Liver (tissue), 9 donors: ENCODE results near the gene RTP1. TPM values are rescaled to one million over a fixed set of nuclear protein-coding genes. Genes with fewer than 3 reads are reported as not detected.
"Not testable (repeated sequence)": the region's sequence is repeated elsewhere in the genome, so short reads cannot be mapped to it uniquely, and the experiment has no call there.

ENCODE experiments used
- DNase-seq: peaks from one replicate; pipeline ENCODE4 v3.0.0-alpha.2; 2017; ENCODE audit warnings: low spot score
- H3K27ac ChIP-seq, 2 donors: one replicate each; pipeline ENCODE4 v1.7.0; 2013; ENCODE audit warnings: inconsistent platforms in 2 of 2, low read length in 2 of 2, control low read depth in 1 of 2, low read depth in 1 of 2, mild to moderate bottlenecking in 1 of 2
- H3K27me3 ChIP-seq, 4 donors: one replicate each; pipeline versions ENCODE4 v1.6.1 to v1.7.0; 2013; ENCODE audit warnings: low read length in 3 of 4, inconsistent platforms in 1 of 4, mild to moderate bottlenecking in 1 of 4, moderate library complexity in 1 of 4; ENCODE audit not compliant: control insufficient read depth in 4 of 4, insufficient read depth in 4 of 4
- H3K36me3 ChIP-seq, 4 donors: one replicate each; pipeline versions ENCODE4 v1.6.1 to v1.7.0; 2013; ENCODE audit warnings: low read length in 3 of 4, mild to moderate bottlenecking in 3 of 4, low read depth in 1 of 4, moderate library complexity in 1 of 4; ENCODE audit not compliant: control insufficient read depth in 4 of 4, insufficient read depth in 3 of 4
- H3K4me1 ChIP-seq, 4 donors: one replicate each; pipeline versions ENCODE4 v1.6.1 to v1.7.0; 2013; ENCODE audit warnings: low read length in 3 of 4, mild to moderate bottlenecking in 3 of 4, moderate library complexity in 1 of 4; ENCODE audit not compliant: control insufficient read depth in 4 of 4, insufficient read depth in 4 of 4
- H3K4me3 ChIP-seq, 3 donors: one replicate each; pipeline versions ENCODE4 v1.6.1 to v1.7.0; 2013; ENCODE audit warnings: low read length in 3 of 3, control low read depth in 1 of 3, low read depth in 1 of 3, mild to moderate bottlenecking in 1 of 3
- H3K9ac ChIP-seq, 2 donors: one replicate each; pipeline ENCODE4 v1.7.0; 2013; ENCODE audit warnings: low read length in 2 of 2, mild to moderate bottlenecking in 2 of 2, moderate library complexity in 2 of 2, control low read depth in 1 of 2, low read depth in 1 of 2
- H3K9me3 ChIP-seq, 4 donors: one replicate each; pipeline versions ENCODE4 v1.6.1 to v1.7.0; 2013; ENCODE audit warnings: low read length in 3 of 4; ENCODE audit not compliant: control insufficient read depth in 4 of 4
- FOXA1 ChIP-seq: IDR thresholded peaks from 2 replicates; pipeline ENCODE4 v1.6.1; 2016; ENCODE audit warnings: antibody characterized with exemption
- FOXA2 ChIP-seq: IDR thresholded peaks from 2 replicates; pipeline ENCODE4 v1.6.1; 2016; ENCODE audit warnings: antibody characterized with exemption
- GABPA ChIP-seq, 2 donors: IDR thresholded peaks in 1 of 2; conservative IDR thresholded peaks in 1 of 2; 2 replicates each; pipeline ENCODE4 v1.6.1; 2016; ENCODE audit warnings: antibody characterized with exemption in 2 of 2, mild to moderate bottlenecking in 1 of 2, moderate library complexity in 1 of 2
- HNF4A ChIP-seq, 2 donors: conservative IDR thresholded peaks; 2 replicates each; pipeline ENCODE4 v1.6.1; 2016; ENCODE audit warnings: antibody characterized with exemption in 2 of 2, mild to moderate bottlenecking in 2 of 2
- HNF4G ChIP-seq: IDR thresholded peaks from 2 replicates; pipeline ENCODE4 v1.6.1; 2016; ENCODE audit warnings: antibody characterized with exemption
- JUND ChIP-seq, 2 donors: IDR thresholded peaks; 2 replicates each; pipeline ENCODE4 v1.6.1; 2016; ENCODE audit warnings: antibody characterized with exemption in 2 of 2
- MAX ChIP-seq: IDR thresholded peaks from 2 replicates; pipeline ENCODE4 v1.6.1; 2016; ENCODE audit warnings: antibody characterized with exemption
- NR2F2 ChIP-seq: IDR thresholded peaks from 2 replicates; pipeline ENCODE4 v1.6.1; 2016; ENCODE audit warnings: antibody characterized with exemption
- RAD21 ChIP-seq, 2 donors: IDR thresholded peaks; 2 replicates each; pipeline ENCODE4 v1.6.1; 2016; ENCODE audit warnings: antibody characterized with exemption in 2 of 2, mild to moderate bottlenecking in 2 of 2
- RXRA ChIP-seq, 2 donors: IDR thresholded peaks; 2 replicates each; pipeline ENCODE4 v1.6.1; 2017 to 2018; ENCODE audit warnings: antibody characterized with exemption in 2 of 2, mild to moderate bottlenecking in 1 of 2
- YY1 ChIP-seq: IDR thresholded peaks from 2 replicates; pipeline ENCODE4 v1.6.1; 2016; ENCODE audit warnings: antibody characterized with exemption, mild to moderate bottlenecking
- WGBS: extraction: QIAGEN DNeasy Blood & Tissue Kit; methylation state at CpG from one replicate; pipeline ENCODE4 v1.1.7; 2013; 5-methylcytosine and 5-hydroxymethylcytosine counted together
- polyA plus RNA-seq, 2 donors: library from polyadenylated mRNA; stranded (reverse) in 1 of 2; unstranded in 1 of 2; fragments of 200-250 nt in 1 of 2; fragments of >200 nt in 1 of 2; fragmentation: Nextera tagmentation in 1 of 2; extraction: Ambion mirVana in 1 of 2; gene quantifications; one replicate each; pipeline versions ENCODE4 v1.2.1 to v1.2.3, GENCODE V29; 2013 to 2015
- total RNA-seq, 2 donors: library from RNA; depleted of rRNA; stranded (reverse); fragments of >200 nt; gene quantifications; one replicate each; pipeline ENCODE4 v1.2.3, GENCODE V29; 2014
- TF ChIP-seq, protein P1 (sequence below): IDR thresholded peaks from 2 replicates; pipeline ENCODE4 v1.6.1; 2016; ENCODE audit warnings: antibody characterized with exemption
- TF ChIP-seq, protein P2 (sequence below): IDR thresholded peaks from 2 replicates; pipeline ENCODE4 v1.6.1; 2016; ENCODE audit warnings: antibody characterized with exemption
- TF ChIP-seq, protein P3 (sequence below): IDR thresholded peaks from 2 replicates; pipeline ENCODE4 v1.6.1; 2016; ENCODE audit warnings: antibody characterized with exemption, mild to moderate bottlenecking
- donor health status: healthy.
- donor health status: healthy.
- donor health status: healthy.
- donor health status: healthy.
- donor health status: healthy.

The RTP1 gene
- total and polyA plus RNA-seq, 4 donors = not detected

GRCh38 chr3:187198490-187198889 is 1.2 kb downstream of the RTP1 start (continued):
- TF ChIP-seq, protein P1, sequence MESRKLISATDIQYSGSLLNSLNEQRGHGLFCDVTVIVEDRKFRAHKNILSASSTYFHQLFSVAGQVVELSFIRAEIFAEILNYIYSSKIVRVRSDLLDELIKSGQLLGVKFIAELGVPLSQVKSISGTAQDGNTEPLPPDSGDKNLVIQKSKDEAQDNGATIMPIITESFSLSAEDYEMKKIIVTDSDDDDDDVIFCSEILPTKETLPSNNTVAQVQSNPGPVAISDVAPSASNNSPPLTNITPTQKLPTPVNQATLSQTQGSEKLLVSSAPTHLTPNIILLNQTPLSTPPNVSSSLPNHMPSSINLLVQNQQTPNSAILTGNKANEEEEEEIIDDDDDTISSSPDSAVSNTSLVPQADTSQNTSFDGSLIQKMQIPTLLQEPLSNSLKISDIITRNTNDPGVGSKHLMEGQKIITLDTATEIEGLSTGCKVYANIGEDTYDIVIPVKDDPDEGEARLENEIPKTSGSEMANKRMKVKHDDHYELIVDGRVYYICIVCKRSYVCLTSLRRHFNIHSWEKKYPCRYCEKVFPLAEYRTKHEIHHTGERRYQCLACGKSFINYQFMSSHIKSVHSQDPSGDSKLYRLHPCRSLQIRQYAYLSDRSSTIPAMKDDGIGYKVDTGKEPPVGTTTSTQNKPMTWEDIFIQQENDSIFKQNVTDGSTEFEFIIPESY = no peak

DNA sequence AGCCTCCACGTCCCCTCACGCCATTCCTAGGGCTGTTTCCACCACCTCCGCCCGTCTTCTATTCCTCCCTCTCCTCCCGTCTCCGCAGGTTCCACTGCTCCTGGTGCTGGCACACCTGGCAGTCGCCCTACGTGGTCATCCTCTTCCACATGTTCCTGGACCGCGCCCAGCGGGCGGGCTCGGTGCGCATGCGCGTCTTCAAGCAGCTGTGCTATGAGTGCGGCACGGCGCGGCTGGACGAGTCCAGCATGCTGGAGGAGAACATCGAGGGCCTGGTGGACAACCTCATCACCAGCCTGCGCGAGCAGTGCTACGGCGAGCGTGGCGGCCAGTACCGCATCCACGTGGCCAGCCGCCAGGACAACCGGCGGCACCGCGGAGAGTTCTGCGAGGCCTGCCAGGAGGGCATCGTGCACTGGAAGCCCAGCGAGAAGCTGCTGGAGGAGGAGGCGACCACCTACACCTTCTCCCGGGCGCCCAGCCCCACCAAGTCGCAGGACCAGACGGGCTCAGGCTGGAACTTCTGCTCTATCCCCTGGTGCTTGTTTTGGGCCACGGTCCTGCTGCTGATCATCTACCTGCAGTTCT is 2.3 kb downstream of the RTP1 start:
- H3K36me3 ChIP-seq, H3K9me3 ChIP-seq, H3K27me3 ChIP-seq, H3K4me3 ChIP-seq, DNase-seq, H3K27ac ChIP-seq, H3K9ac ChIP-seq, H3K4me1 ChIP-seq: not testable (repeated sequence)
- WGBS = 97% methylated on average over 43 of the region's 44 CpGs

DNA sequence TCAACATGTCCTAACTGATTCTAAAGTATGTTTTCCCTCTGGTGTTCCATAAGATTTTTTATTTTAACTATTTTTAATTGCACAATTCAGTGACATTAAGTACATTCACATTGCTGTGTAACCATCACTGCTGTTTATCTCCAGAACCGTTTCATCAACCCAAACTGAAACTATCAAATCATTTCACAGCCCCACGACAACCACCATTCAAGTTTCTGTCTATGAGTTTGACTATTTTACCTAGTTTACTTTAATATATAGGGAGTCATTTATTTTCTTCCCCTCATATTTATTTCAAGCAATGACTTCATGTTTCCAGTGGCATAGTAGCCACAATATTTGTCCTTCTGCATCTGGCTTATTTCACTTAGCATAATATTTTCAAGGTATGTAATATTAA is 8.4 kb downstream of the RTP1 start:
- no peak overlapping the region for H3K9ac ChIP-seq
- no peaks in the 10 kb centered on the region for H3K27me3 ChIP-seq
- no peaks in the 10 kb centered on the region for H3K9me3 ChIP-seq
- no peak overlapping the region for H3K27ac ChIP-seq
- 45% methylated on average over 2 of the region's 2 CpGs for WGBS
- no peak overlapping the region for H3K4me3 ChIP-seq
- H3K36me3 ChIP-seq = no peaks in the 10 kb centered on the region
- TF ChIP-seq, protein P2, sequence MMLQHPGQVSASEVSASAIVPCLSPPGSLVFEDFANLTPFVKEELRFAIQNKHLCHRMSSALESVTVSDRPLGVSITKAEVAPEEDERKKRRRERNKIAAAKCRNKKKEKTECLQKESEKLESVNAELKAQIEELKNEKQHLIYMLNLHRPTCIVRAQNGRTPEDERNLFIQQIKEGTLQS = no peak
- TF ChIP-seq FOXA2 (no peak), MAX (no peak), HNF4G (no peak)
- H3K4me1 ChIP-seq = no peaks in the 10 kb centered on the region
- DNase-seq = no peak

- no peak for DNase-seq
- TF ChIP-seq JUND (IDR thresholded peaks at IDR 0.05) = no peak
- no peak for TF ChIP-seq NR2F2
- TF ChIP-seq HNF4A (conservative IDR thresholded peaks at IDR 0.05) = no peak
- Histone ChIP-seq H3K27ac (no peak overlapping the region), H3K4me1 (no peaks in the 10 kb centered on the region), H3K36me3 (no peaks in the 10 kb centered on the region), H3K27me3 (no peaks in the 10 kb centered on the region), H3K4me3 (no peak overlapping the region), H3K9ac (no peak overlapping the region), H3K9me3 (no peaks in the 10 kb centered on the region)
- WGBS = 85% methylated on average over 2 of the region's 2 CpGs
Measured at GRCh38 chr3:187207062-187207461, 9.8 kb downstream of the RTP1 start.

DNA sequence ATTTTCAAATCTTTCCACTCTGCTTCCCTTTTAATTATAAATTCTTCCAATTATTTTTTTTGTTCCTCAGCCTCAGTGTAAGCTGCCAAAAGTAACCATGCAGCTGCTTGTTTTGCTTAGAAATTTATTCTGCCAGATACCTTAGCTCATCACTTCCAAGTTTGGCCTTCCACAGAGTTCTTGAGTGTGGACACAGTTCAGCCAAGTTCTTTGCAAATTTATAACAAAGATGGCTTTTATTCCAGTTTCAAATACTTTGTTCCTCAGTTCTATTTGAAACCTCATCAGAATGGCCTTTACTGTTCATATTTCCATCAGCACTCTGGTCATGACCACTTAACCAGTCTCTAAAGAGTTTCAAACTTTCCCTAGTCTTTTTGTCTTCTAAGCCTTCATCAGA is 10.3 kb downstream of the RTP1 start:
- H3K27me3 ChIP-seq = no peaks in the 10 kb centered on the region
- no peaks in the 10 kb centered on the region for H3K9me3 ChIP-seq
- no peaks in the 10 kb centered on the region for H3K36me3 ChIP-seq
- no peak for DNase-seq
- H3K4me1 ChIP-seq = no peaks in the 10 kb centered on the region
- H3K27ac ChIP-seq = no peak overlapping the region
- H3K9ac ChIP-seq = no peak overlapping the region
- H3K4me3 ChIP-seq = no peak overlapping the region
- no peak for TF ChIP-seq YY1
- TF ChIP-seq FOXA1 = no peak
- TF ChIP-seq, protein P3, sequence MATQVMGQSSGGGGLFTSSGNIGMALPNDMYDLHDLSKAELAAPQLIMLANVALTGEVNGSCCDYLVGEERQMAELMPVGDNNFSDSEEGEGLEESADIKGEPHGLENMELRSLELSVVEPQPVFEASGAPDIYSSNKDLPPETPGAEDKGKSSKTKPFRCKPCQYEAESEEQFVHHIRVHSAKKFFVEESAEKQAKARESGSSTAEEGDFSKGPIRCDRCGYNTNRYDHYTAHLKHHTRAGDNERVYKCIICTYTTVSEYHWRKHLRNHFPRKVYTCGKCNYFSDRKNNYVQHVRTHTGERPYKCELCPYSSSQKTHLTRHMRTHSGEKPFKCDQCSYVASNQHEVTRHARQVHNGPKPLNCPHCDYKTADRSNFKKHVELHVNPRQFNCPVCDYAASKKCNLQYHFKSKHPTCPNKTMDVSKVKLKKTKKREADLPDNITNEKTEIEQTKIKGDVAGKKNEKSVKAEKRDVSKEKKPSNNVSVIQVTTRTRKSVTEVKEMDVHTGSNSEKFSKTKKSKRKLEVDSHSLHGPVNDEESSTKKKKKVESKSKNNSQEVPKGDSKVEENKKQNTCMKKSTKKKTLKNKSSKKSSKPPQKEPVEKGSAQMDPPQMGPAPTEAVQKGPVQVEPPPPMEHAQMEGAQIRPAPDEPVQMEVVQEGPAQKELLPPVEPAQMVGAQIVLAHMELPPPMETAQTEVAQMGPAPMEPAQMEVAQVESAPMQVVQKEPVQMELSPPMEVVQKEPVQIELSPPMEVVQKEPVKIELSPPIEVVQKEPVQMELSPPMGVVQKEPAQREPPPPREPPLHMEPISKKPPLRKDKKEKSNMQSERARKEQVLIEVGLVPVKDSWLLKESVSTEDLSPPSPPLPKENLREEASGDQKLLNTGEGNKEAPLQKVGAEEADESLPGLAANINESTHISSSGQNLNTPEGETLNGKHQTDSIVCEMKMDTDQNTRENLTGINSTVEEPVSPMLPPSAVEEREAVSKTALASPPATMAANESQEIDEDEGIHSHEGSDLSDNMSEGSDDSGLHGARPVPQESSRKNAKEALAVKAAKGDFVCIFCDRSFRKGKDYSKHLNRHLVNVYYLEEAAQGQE = no peak
- TF ChIP-seq MAX = no peak
- TF ChIP-seq, protein P2 = no peak
- TF ChIP-seq GABPA (IDR thresholded peaks at IDR 0.05 in 1 of 2, conservative IDR thresholded peaks at IDR 0.05 in 1 of 2) = no peak
- no peak for TF ChIP-seq HNF4A (conservative IDR thresholded peaks at IDR 0.05)
- no peak for TF ChIP-seq RAD21 (IDR thresholded peaks at IDR 0.05)
- no peak for TF ChIP-seq FOXA2
- no peak for TF ChIP-seq RXRA (IDR thresholded peaks at IDR 0.05)
